Cerebellar cortex (tissue), 1 donor: ENCODE measurements around the gene CABP2.

ENCODE experiments used
- DNase-seq: peaks from one replicate; pipeline ENCODE4 v3.0.0-alpha.2; 2015; ENCODE audit warnings: low spot score

CABP2 gene

GRCh38 chr11:67507864-67508485, 15.3 kb downstream of the CABP2 start, which contains the start of gene CDK2AP2:
TSS of gene CDK2AP2 (minus strand) at chr11:67508162. CDS start at chr11:67508082, 80 bp downstream.
- peak; percentile 99 for DNase-seq

DNA sequence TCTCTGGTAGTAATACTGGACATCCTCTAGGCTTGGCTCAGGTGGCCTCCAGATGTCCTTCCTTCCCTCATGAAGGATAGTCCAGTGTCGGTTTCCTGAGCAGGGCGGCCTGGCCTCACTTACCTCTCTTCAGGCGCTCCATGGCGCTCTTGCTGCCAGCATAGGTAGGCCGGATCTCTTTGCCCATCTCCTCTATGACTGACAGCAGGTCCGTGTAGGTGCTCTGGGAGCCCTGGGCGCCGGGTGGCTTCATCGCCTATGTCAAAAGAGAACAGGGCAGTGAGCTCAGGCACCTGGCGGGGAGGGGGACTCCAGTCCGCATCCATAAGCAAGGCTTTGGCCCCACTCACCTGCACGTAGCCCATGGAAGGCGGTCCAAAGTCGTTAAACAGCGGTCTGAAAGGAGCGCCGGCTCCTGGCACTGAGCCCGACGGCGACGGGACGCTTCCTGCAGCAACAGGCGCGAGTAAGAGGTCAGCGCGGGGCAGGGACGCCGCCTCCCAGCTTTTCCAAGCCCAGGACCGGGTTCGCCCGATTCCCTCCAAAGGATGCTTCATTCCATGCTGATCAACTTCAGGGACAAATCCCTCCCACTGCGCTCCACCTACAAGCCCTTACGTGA, 15.9 kb downstream of the CABP2 start:
- no peak for DNase-seq

DNA sequence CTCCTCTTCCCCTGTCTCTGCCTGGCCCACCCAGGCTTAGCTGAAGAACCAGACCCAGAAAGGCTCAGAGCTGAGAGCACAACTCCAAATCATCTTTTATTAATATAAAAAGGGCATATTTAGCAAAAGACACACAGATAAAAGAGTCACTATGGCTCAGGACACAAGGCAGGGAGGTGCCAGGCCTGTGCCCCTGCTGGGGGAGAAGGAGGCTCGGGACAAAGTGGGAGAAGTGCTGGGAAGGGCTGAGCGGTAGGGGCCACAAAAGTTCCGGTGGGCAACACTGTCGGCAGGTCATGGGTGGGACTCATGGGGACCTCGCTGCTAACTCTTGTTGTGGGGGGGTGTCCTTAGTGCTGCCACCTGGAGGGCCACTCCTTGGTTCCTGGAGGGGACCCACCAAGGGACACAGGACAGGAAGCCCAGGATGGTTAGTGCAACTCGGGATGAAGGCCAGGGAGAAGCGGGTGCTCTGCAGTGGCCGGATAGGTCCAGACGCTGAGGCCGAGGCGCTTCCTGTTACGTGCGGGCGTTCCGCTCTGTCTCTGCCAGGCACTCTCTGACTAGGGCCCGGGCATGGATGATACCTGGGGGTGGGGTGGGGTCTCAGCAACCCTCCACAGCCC, 16.7 kb downstream of the CABP2 start:
- no peak for DNase-seq

- DNase-seq, result peak; percentile 93
Observed at GRCh38 chr11:67505605-67506396, 17.4 kb downstream of the CABP2 start.

DNA sequence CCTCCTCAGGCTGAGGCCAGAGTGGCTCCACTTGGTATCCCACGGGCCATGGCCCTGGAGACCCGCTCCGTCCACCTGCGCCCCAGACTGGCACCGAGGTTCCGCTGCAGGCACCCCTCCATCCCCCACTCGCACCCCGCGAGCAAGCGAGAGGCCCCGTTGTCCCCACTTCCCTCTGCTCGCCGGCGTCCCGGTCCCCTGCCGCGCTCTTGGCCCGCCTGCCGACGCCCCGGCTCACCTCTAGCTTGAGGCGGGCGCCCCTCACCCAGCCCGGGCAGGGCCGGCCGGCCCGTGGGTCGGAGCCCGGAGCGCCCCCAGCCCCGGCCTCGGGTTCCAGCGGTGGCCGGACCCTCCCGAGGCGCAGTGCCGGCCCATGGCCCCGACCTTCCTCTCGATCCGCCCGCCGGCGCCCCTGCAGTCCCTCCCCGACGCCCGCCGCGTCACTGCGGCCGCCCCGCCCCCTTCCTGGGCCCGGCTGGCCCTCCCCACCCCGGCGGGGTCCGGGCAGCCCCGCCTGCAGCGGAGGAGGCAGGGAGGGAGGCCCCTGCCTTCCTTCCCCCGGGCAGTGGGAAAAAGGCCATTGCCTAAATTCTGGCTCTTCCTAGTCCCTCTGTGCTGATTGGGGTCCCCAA, 18.2 kb downstream of the CABP2 start, which contains the start of gene PITPNM1:
Gene PITPNM1, minus strand, starts transcription at position 414 of the 632 bp plus-strand sequence. CDS start 1,183 bp downstream, outside the sequence.
- no peak for DNase-seq

- no peak for DNase-seq
Observed at GRCh38 chr11:67504005-67504949, 19.0 kb downstream of the CABP2 start.

GRCh38 chr11:67503119-67504004, 19.9 kb downstream of the CABP2 start:
- no peak for DNase-seq

- DNase-seq, result no peak
Observed at GRCh38 chr11:67502328-67502979, 20.8 kb downstream of the CABP2 start.

DNA sequence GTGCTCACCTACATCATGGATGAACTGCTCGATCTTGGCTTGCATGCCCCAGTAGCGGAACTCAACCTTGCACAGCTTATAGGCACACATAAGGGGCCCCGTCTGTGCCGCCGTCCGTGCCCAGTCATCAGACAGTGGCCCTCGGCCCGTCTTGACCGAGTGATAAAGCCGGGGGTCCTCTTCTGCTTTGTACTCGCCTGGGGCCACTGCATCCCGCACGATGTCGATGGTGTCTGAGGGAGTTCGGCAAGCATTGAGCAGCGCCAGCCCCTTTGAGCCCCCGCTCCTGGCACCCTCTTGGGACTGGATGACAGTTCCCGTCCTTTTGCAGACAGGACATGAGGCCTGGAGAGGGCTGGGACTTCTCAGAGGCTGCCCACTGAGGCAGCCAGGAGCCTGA, 21.4 kb downstream of the CABP2 start:
- no peak for DNase-seq

GRCh38 chr11:67500831-67501715, 22.2 kb downstream of the CABP2 start:
- no peak for DNase-seq

DNA sequence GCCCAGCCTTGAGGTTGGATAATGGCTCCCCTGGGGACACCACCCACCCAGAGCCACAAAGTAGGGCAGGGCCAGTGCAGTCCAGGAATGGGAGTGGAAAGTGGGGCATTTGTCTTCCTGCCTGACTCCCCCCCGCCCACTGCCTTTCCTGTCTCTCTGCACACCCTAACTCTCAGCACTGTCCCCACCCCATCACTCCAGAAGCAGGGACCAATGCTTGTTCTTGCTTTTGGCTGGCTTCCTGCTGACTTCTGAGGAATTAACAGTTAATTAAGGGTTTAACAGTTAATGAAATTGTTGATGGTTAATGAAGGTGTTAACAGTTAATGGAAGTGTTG, 22.8 kb downstream of the CABP2 start:
- no peak for DNase-seq

- no peak for DNase-seq
Observed at GRCh38 chr11:67499808-67500483, 23.3 kb downstream of the CABP2 start.

DNA sequence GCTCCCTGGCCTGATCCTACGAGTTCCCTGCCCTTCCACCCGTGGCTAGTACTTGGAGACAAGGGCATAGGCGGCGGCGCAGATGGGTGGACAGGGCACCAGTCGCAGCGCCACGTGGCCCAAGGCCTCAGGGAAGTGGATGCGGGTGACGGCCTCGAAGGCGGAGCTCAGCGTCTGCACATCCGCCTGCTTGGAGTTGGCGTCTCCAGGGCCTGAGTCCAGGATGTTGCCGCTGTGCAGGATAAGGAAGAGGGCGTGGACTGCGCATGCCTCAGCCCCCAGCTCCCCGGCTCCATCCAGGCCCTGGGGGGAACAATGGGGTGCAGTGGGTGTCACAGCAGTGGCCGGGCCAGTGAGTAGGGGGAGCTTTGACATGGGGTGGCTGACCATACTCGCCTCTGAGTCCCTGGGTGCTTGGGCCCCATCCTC, 24.7 kb downstream of the CABP2 start:
- DNase-seq, result no peak

DNA sequence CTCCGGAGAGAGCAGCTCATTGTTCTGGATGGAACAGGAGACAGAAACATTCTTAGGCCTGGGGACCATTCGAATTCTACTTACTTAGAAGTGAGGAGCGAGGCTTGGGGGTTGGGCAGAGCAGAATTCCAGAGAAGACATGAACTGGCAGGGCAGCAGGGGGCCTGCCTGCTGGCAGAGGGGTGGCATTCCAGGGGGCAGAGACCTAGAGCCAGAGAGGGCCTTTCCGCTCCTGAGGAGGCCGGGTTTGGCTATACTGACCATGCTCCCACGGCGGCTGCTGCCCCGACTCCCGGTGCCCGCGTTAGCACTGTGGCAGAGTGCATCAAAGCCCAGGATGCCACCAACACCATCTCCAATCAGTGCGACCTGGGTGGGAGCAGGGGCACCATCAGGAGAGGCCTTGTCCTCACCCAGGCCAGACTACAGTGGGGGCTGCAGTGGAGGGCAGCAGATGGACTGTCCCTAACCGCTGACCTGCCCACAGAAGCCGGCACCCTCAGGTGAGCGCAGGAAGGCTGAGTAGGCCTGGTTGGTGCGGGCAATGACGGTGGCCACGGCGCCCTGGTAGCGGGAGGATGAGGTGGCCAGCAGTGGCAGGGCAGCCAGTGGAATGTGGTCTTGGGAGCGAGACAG, 25.5 kb downstream of the CABP2 start:
- DNase-seq, result no peak

DNA sequence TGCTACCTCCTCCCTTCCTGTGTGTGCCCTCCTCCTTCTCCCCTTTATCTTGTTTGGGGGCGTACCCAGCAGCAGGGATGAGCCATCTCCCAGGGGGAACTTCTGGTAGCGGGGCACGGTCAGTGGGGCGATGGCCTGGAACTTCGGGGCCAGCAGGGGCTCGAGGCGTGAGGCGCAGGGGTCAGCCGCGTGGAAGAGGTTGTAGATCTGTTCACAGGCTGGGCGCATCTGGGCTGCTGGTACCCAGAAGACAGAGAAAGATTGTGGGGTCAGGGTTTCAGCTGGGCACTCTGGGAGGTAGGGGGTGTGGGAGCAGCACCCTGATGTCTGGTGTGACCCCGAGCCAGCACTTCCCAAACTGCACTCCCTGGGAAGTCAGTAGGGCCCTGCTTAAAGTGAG, 27.1 kb downstream of the CABP2 start:
- DNase-seq, result no peak

DNA sequence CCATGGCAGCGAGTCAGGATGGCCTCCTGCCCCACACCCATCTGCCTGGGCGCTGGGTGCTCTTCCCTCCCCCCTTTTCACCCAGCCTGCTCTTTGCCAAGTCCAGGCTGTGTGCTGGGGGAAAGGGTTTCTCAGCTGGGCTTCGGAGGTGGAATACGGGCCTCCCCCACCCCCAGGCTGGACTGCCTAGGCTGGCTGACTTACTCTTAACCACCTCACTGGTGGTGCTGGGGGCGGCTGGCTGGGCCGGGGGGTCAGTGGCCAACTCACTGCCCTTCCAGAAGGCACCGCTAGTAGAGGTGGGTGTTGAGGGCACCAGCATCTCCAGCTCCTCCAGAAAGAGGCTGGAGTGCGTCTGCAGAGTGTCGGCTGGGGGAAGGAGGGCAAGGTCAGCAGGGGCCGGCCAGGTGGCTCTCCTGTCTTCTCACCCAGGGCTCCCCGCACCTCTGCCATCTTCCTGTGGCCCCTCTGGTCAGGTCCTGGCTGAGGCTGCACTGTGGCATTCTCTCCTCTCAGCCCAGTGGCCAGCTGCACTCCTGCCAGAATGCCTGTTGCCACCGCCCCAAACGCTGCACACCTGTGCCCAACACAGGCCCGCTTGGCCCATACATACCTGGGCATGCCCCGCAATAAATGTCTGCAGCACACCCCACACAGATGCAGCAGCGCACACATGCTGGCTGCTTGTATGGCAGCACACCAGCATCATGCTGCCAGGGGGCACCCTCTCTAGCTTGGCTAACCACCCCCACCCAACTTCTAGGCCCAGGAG, 27.8 kb downstream of the CABP2 start:
- DNase-seq, result no peak
